Measurements from ENCODE around the gene ABCC8. TPM values are rescaled to one million over a fixed set of nuclear protein-coding genes. Genes with fewer than 3 reads are reported as not detected.
A peak's percentile ranks its signal among the peaks of the same experiment; 100 is the strongest.

The ABCC8 gene
- total RNA-seq, 1 experiment from 2014 or later: 2.4 TPM

GRCh38 chr11:17512101-17512500 lies 35.5 kb upstream of the ABCC8 start:
- H4K91ac ChIP-seq (ENCODE audit: insufficient read length, low read depth, low read length): no peak overlapping the region
- Mint-ChIP-seq H3K36me3 (ENCODE audit: insufficient read depth in 1 of 3, low read depth in 3 of 3) (no peaks in the 10 kb centered on the region), H3K27ac (peak overlapping the region in 1 of 3 experiments; percentile 9; a peak in 1 of 7 replicates), H3K27me3 (ENCODE audit: low read depth) (peaks cover 9% of the 10 kb centered on the region), H3K9me3 (no peaks in the 10 kb centered on the region), H3K4me1 (peaks cover 9 to 12% of the 10 kb centered on the region in 2 experiments), H3K4me3 (no peak overlapping the region)
- H3K79me2 ChIP-seq (ENCODE audit: insufficient read depth, low read length): no peaks in the 10 kb centered on the region
- no peak overlapping the region for H4K5ac ChIP-seq (ENCODE audit: insufficient read length, low read depth, low read length)
- no peak overlapping the region for H2BK20ac ChIP-seq (ENCODE audit: low read depth, low read length, poor library complexity, severe bottlenecking)
- no peaks in the 10 kb centered on the region for H3K79me1 ChIP-seq (ENCODE audit: insufficient read depth, low read depth, low read length, poor library complexity, severe bottlenecking)
- TF ChIP-seq CTCF (conservative IDR thresholded peaks at IDR 0.05): no peak
- H2AFZ ChIP-seq (ENCODE audit: low read length): no peak overlapping the region
- no peak overlapping the region for H3K4ac ChIP-seq (ENCODE audit: low read depth, low read length)
- no peak overlapping the region for H2BK12ac ChIP-seq (ENCODE audit: insufficient read length, low read depth, low read length)
- no peaks in the 10 kb centered on the region for H3K9me3 ChIP-seq (ENCODE audit: control insufficient read depth, low read depth, low read length)
- H3K23me2 ChIP-seq (ENCODE audit: insufficient read length, low read depth, low read length, poor library complexity, severe bottlenecking): no peaks in the 10 kb centered on the region
- no peak overlapping the region for H3K18ac ChIP-seq (ENCODE audit: insufficient read length, low read depth, low read length)
- H2BK120ac ChIP-seq (ENCODE audit: low read depth, low read length, poor library complexity, severe bottlenecking): no peak overlapping the region
- no peak overlapping the region for H3K4me2 ChIP-seq (ENCODE audit: insufficient read depth, insufficient read length, low read length)
- no peak overlapping the region for H2BK15ac ChIP-seq (ENCODE audit: low read depth, low read length)
- no peak overlapping the region for H3K9ac ChIP-seq (ENCODE audit: extremely low read depth, insufficient read length, low read length)
- no peak overlapping the region for H4K8ac ChIP-seq (replicated peaks; ENCODE audit: insufficient read length, low read depth, low read length)
- H3K27me3 ChIP-seq (ENCODE audit: insufficient read depth, low read length): no peaks in the 10 kb centered on the region; the same call in 1 of the 2 replicates
- no peak overlapping the region for H2AK5ac ChIP-seq (ENCODE audit: insufficient read length, low read length)
- H3T11ph ChIP-seq (ENCODE audit: low read length): no peak overlapping the region
- H2BK5ac ChIP-seq (ENCODE audit: insufficient read length, low read length): no peak overlapping the region
- H3K4me1 ChIP-seq (ENCODE audit: insufficient read depth, low read length): no peaks in the 10 kb centered on the region
- H3K27ac ChIP-seq (ENCODE audit: insufficient read length, low read depth, low read length): no peak overlapping the region
- no peak overlapping the region for H3K23ac ChIP-seq (ENCODE audit: insufficient read length, low read depth, low read length)
- no peak overlapping the region for H3K56ac ChIP-seq (ENCODE audit: insufficient read length, low read depth, low read length)
- H4K20me1 ChIP-seq (ENCODE audit: control insufficient read depth, insufficient read depth, insufficient read length): no peaks in the 10 kb centered on the region
- H3K14ac ChIP-seq (ENCODE audit: insufficient read depth, low read length): no peak overlapping the region
- no CpG with 5 or more reads among the region's 2 CpGs for WGBS (ENCODE audit: extremely low coverage, insufficient read length, low lambda C conversion rate)
- no peak for DNase-seq

Data from H9 (cell line).